ENCODE data around the gene IGSF21. TPM values are rescaled to one million over a fixed set of nuclear protein-coding genes. Genes with fewer than 3 reads are reported as not detected.

IGSF21 gene
- total RNA-seq, 1 experiment from 2014 or later: not detected

DNA sequence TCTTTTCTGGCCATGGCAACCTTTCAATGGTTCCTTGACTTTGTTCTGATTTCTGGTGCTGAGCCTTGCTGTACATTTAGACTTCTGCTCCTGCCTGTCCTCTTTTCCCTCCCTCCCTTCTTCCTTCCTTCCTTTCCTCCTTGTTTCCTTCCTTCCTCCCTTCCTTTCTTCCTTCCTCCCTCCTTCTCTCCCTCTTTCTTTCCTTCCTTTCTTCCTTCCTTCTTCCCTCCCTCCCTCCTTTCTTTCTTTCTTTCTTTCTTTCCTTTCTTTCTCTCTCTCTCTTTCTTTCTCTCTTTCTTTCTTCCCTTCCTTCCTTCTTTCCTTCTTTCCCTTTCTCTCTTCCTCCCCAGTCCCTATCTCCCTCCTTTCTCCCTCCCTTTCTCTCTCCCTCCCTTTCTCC lies 10.4 kb upstream of the IGSF21 start:
- no peaks in the 10 kb centered on the region for H3K9me3 Mint-ChIP-seq (ENCODE audit: low read depth, unreplicated experiment)
- CTCF ChIA-PET: no interaction called here
- TF ChIP-seq, protein P1, sequence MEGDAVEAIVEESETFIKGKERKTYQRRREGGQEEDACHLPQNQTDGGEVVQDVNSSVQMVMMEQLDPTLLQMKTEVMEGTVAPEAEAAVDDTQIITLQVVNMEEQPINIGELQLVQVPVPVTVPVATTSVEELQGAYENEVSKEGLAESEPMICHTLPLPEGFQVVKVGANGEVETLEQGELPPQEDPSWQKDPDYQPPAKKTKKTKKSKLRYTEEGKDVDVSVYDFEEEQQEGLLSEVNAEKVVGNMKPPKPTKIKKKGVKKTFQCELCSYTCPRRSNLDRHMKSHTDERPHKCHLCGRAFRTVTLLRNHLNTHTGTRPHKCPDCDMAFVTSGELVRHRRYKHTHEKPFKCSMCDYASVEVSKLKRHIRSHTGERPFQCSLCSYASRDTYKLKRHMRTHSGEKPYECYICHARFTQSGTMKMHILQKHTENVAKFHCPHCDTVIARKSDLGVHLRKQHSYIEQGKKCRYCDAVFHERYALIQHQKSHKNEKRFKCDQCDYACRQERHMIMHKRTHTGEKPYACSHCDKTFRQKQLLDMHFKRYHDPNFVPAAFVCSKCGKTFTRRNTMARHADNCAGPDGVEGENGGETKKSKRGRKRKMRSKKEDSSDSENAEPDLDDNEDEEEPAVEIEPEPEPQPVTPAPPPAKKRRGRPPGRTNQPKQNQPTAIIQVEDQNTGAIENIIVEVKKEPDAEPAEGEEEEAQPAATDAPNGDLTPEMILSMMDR (IDR thresholded peaks at IDR 0.05; ENCODE audit: unreplicated experiment): no peak
- intact Hi-C loops (cut with micrococcal nuclease; ENCODE audit: unreplicated experiment): no loop called here
- H3K4me3 Mint-ChIP-seq (ENCODE audit: low read depth, unreplicated experiment): no peak overlapping the region
- no peaks in the 10 kb centered on the region for H3K36me3 Mint-ChIP-seq (ENCODE audit: insufficient read depth, unreplicated experiment)
- no peaks in the 10 kb centered on the region for H3K4me1 Mint-ChIP-seq (ENCODE audit: low read depth, unreplicated experiment)
- peaks cover 100% of the 10 kb centered on the region for H3K27me3 Mint-ChIP-seq (ENCODE audit: unreplicated experiment)
- H3K27ac Mint-ChIP-seq (ENCODE audit: unreplicated experiment): no peak overlapping the region
- no TSS peak for BruUV-seq (replicated peaks)
- no peak for DNase-seq

DNA sequence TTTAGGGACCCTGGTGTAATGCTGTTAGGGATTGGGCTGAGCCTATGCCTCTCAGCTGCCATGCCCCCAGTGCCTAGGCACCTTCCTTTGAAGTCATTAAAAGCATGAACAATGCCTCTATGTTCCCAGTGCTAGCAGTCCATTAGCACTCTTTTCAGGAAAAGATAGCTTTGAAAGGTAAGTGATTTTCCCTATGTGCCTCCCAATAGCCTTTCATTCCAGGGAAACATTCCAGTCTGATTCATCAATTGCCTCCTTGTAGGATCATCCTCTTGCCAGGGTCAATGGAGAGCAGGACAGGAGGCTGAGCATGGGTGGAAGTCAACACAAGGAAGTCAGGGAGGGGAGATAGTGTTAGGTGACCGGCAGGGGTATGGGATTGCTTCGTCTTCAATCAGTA lies 8.6 kb upstream of the IGSF21 start:
- Mint-ChIP-seq H3K4me1 (ENCODE audit: low read depth, unreplicated experiment) (no peaks in the 10 kb centered on the region), H3K27me3 (ENCODE audit: unreplicated experiment) (peaks cover 100% of the 10 kb centered on the region), H3K36me3 (ENCODE audit: insufficient read depth, unreplicated experiment) (no peaks in the 10 kb centered on the region), H3K9me3 (ENCODE audit: low read depth, unreplicated experiment) (no peaks in the 10 kb centered on the region), H3K4me3 (ENCODE audit: low read depth, unreplicated experiment) (no peak overlapping the region), H3K27ac (ENCODE audit: unreplicated experiment) (no peak overlapping the region)
- no peak for DNase-seq
- CTCF ChIA-PET: no interaction called here
- BruUV-seq (replicated peaks): no TSS peak
- TF ChIP-seq, protein P1 (IDR thresholded peaks at IDR 0.05; ENCODE audit: unreplicated experiment): no peak
- intact Hi-C loops (cut with micrococcal nuclease; ENCODE audit: unreplicated experiment): no loop called here

DNA sequence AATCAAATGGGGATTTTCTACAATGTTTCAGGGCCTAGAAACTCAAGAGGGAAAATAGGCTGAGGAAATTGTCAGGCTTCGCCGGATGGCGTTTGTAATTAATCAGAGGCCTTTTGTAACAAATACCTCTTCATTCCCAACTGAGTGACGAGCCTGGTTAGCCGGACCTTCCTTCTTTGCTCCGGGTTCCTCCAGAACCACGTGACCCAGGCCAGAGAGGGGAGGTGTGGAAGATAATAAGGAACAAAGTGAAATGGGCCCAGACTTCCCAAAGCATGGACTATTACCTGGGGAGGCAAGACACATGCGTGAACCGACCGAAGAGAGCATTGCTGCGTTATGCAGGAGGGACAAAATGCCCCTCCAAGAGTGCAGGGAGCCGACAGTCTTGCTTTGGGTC lies 7.5 kb upstream of the IGSF21 start:
- no peak for DNase-seq
- no peak overlapping the region for H3K4me3 Mint-ChIP-seq (ENCODE audit: low read depth, unreplicated experiment)
- H3K27me3 Mint-ChIP-seq (ENCODE audit: unreplicated experiment): peaks cover 94% of the 10 kb centered on the region

GRCh38 chr1:18100491-18101063 lies 7.0 kb upstream of the IGSF21 start:
- Mint-ChIP-seq H3K4me1 (ENCODE audit: low read depth, unreplicated experiment) (no peaks in the 10 kb centered on the region), H3K36me3 (ENCODE audit: insufficient read depth, unreplicated experiment) (no peaks in the 10 kb centered on the region), H3K27ac (ENCODE audit: unreplicated experiment) (no peak overlapping the region), H3K4me3 (ENCODE audit: low read depth, unreplicated experiment) (no peak overlapping the region), H3K27me3 (ENCODE audit: unreplicated experiment) (peaks cover 88% of the 10 kb centered on the region), H3K9me3 (ENCODE audit: low read depth, unreplicated experiment) (no peaks in the 10 kb centered on the region)
- CTCF ChIA-PET: interaction anchor here (1.0 kb wide), 1 partner anchor 439 kb away, joined by 5 read pairs; no protein-coding TSS in a partner anchor
- no TSS peak for BruUV-seq (replicated peaks)
- peak; percentile 42 for DNase-seq
- intact Hi-C loops (cut with micrococcal nuclease; ENCODE audit: unreplicated experiment): loop anchor here (10.0 kb wide), 2 partner anchors 176 to 606 kb away; no protein-coding TSS in a partner anchor
- TF ChIP-seq, protein P1 (IDR thresholded peaks at IDR 0.05; ENCODE audit: unreplicated experiment): peak; percentile 40

More for the DNA sequence above, 7.5 kb upstream of the IGSF21 start:
- TF ChIP-seq, protein P1 (IDR thresholded peaks at IDR 0.05; ENCODE audit: unreplicated experiment): no peak
- H3K4me1 Mint-ChIP-seq (ENCODE audit: low read depth, unreplicated experiment): no peaks in the 10 kb centered on the region
- BruUV-seq (replicated peaks): no TSS peak
- H3K36me3 Mint-ChIP-seq (ENCODE audit: insufficient read depth, unreplicated experiment): no peaks in the 10 kb centered on the region
- intact Hi-C loops (cut with micrococcal nuclease; ENCODE audit: unreplicated experiment): loop anchor here (10.0 kb wide), 2 partner anchors 175 to 605 kb away; no protein-coding TSS in a partner anchor
- H3K27ac Mint-ChIP-seq (ENCODE audit: unreplicated experiment): no peak overlapping the region
- H3K9me3 Mint-ChIP-seq (ENCODE audit: low read depth, unreplicated experiment): no peaks in the 10 kb centered on the region
- CTCF ChIA-PET: interaction anchor here (1.0 kb wide), 1 partner anchor 439 kb away, joined by 5 read pairs; no protein-coding TSS in a partner anchor
